ENCODE data around the gene ERC2.

Gene ERC2

DNA sequence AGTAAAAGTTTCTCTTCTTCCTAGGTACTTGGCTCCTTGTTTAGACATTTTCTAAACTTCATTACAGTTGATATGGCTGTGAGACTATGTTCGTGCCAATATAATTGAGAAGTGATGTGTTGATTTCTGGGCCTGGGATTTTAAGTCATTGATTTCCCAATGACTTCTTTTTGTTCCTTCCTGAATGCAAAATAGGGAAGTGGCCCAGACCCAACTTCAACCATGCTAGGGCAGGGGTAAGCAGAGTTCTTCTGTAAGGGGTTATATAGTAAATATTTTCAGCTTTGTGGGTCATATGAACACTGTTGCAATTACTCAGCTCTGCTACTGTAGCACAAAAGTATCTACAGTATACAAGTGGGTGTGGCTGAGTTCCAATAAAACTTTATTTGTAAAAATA is 661.1 kb downstream of the ERC2 start:
- no peak for DNase-seq

- no peak for DNase-seq
Observed at GRCh38 chr3:55805169-55805568, 663.1 kb downstream of the ERC2 start.

DNA sequence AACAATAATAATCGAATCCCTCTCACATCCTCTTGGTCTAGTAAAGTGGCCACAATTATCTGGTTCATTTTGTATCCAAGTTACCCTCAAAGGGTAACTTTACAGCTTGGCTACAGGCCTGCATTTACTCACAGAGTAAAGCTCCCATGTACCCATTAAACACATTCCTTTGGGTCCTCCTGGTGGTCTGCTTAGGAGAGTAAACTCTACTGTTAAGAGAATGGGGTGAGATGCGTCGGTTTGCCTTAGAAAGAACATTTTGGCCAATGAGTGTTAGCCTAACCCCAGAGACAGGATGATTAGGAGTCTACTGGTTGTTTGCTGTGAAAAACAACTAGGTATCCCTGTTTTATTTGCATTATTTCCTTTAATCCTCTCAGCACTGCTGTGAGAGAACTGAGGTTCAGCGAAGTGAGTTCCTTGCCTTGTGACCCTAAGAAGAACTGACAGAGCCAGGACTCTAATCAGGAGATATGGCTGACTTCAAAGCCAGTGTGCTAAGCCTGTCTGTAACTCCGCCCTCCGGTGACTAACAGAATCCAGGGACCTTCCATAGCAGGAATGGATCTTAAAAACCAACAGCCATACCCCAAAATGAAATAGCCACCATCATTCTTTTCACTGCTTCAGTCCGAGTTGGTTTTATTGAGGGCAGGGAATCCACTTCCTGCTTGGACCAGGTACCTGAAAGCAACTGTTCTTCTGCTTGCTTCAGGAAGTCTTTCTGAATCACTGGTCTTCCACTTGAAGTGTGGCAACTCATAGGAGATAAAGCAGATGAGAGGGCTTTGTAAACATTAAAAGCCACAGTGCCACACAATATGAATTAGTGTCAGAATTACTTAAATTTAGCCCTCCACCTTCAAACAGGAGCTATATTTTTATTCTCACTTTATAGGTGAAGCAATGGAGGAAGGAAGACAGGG is 663.8 kb downstream of the ERC2 start:
- DNase-seq, result no peak

- no peak for DNase-seq
Observed at GRCh38 chr3:55802816-55803215, 665.5 kb downstream of the ERC2 start.

- DNase-seq, result no peak
Observed at GRCh38 chr3:55801676-55802075, 666.6 kb downstream of the ERC2 start.

- no peak for DNase-seq
Observed at GRCh38 chr3:55801068-55801467, 667.2 kb downstream of the ERC2 start.

DNA sequence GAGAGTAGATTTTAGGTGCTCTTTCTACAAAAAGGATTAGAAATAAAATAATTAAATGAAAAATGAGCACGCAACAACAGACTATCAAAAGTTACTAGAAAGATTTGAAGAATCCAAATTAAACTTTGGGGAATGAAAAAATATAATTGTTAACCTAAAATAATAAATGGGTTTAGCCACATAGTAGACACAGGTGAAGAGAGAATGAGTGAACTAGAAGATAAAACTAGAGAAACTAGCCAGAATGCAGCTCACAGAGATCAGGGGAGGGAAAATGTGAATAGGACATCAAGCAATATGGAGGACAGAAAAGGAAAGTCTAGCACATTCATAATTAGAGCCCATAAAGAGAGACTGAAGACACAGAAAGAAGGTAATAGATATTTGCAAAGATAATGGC is 670.5 kb downstream of the ERC2 start:
- no peak for DNase-seq

- no peak for DNase-seq
Observed at GRCh38 chr3:55797084-55797483, 671.2 kb downstream of the ERC2 start.

GRCh38 chr3:55796533-55796932 is 671.7 kb downstream of the ERC2 start:
- DNase-seq, result no peak

GRCh38 chr3:55795746-55796145 is 672.5 kb downstream of the ERC2 start:
- DNase-seq, result no peak

GRCh38 chr3:55795296-55795695 is 673.0 kb downstream of the ERC2 start:
- no peak for DNase-seq

- DNase-seq, result no peak
Observed at GRCh38 chr3:55792742-55793141, 675.5 kb downstream of the ERC2 start.

DNA sequence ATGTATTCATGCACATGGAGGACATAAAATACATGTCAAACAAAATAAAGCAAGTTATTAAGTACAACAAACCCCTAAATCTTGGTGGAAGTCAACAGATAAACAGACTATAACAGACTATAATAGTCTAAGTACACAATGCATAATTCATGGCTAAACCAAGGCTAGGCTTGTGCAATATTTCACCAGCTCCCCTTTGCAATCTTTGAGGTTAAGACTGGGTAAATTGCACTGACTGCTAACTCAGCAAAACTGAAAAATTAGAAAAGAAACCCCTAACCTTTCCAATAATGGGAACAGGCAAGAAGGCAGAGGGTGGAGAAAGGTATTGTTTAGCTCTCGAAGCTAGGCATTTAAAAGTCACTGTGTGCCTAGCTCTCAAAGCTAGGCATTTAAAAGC is 676.3 kb downstream of the ERC2 start:
- DNase-seq, result no peak

- DNase-seq, result no peak
Observed at GRCh38 chr3:55790596-55791350, 677.5 kb downstream of the ERC2 start.

DNA sequence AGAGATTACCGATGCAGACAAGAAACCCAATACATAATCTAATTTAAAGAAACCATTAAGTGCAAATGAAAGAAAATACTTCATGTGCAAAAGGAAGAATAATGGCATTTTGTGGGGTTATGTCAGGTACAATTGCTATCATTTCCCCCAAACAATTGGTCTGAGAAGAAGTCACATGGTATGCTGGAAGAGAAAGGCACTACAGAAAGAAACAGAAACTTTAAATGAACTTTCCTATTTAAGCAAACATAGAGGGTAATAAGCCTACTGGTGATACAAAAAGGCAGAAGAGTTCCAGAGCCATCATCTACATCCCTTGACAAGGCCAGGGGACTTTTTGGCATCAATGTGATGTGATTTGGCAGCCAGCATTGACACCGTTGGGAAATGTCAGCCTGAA is 678.8 kb downstream of the ERC2 start:
- DNase-seq, result no peak

DNA sequence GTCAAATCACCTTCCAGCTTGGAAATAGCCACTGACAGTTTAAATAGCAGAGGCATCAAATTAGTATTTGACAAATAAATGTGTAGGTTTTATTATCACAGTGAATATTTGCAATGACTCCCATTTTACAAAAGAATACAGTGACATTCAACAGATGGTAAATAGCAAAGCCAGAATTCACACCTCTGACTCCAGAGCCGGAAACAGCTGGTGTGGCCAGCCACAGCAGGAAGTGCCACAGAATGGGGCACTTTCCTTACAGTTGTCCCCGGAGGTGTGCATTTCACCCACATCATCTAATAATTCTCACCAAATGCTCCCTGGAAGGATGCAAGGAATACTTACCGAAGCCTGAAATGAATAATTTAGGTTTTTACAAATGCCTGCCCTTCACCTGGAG is 685.5 kb downstream of the ERC2 start:
- DNase-seq, result no peak

- DNase-seq, result no peak
Observed at GRCh38 chr3:55782351-55782750, 685.9 kb downstream of the ERC2 start.

- DNase-seq, result no peak
Observed at GRCh38 chr3:55780913-55781312, 687.4 kb downstream of the ERC2 start.

GRCh38 chr3:55779543-55779942 is 688.7 kb downstream of the ERC2 start:
- DNase-seq, result no peak

GRCh38 chr3:55775366-55776154 is 692.7 kb downstream of the ERC2 start:
- no peak for DNase-seq

- DNase-seq, result no peak
Observed at GRCh38 chr3:55774856-55775255, 693.4 kb downstream of the ERC2 start.

DNA sequence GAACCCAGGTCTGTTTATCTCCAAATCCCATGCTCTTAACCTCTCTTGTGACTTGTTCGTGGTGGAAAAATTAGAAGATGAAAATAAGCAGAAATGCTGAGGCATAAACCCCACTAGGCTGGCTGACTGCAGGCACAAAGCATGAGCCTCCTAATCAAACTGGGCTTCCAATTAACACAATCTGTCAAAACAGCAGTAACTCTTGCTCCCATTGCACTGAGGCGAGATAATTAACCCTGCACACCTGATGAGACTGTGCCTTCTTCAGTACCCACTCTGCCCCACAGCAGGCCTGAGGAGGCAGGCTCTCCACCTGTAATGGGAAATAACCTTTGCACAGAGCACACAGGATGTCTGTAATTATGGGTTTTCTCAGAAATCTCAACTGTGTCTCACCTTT is 696.8 kb downstream of the ERC2 start:
- no peak for DNase-seq

GRCh38 chr3:55770077-55770476 is 698.2 kb downstream of the ERC2 start:
- no peak for DNase-seq

All from CD4-positive, alpha-beta T cell treated with Interleukin-17A for 1 hour (primary cell).